Tibial nerve (tissue), 3 donors: ENCODE results near the gene ZBTB8B.

ENCODE experiments used
- POLR2A ChIP-seq, 2 donors: fragments of 450-650 bp; IDR thresholded peaks; one replicate each; pipeline ENCODE4 v1.6.1; 2017; ENCODE audit warnings: antibody characterized with exemption in 2 of 2, mild to moderate bottlenecking in 2 of 2, moderate library complexity in 2 of 2
- TF ChIP-seq, protein P1 (sequence below), 5 experiments: fragments of 200-600 bp in 3 of 5; fragments of 450-650 bp in 2 of 5; sonication (generic) in 3 of 5; IDR thresholded peaks; one replicate each; pipeline ENCODE4 v1.5.1; 2016 to 2019; ENCODE audit warnings: antibody characterized with exemption in 5 of 5, mild to moderate bottlenecking in 3 of 5, moderate library complexity in 2 of 5

DNA sequence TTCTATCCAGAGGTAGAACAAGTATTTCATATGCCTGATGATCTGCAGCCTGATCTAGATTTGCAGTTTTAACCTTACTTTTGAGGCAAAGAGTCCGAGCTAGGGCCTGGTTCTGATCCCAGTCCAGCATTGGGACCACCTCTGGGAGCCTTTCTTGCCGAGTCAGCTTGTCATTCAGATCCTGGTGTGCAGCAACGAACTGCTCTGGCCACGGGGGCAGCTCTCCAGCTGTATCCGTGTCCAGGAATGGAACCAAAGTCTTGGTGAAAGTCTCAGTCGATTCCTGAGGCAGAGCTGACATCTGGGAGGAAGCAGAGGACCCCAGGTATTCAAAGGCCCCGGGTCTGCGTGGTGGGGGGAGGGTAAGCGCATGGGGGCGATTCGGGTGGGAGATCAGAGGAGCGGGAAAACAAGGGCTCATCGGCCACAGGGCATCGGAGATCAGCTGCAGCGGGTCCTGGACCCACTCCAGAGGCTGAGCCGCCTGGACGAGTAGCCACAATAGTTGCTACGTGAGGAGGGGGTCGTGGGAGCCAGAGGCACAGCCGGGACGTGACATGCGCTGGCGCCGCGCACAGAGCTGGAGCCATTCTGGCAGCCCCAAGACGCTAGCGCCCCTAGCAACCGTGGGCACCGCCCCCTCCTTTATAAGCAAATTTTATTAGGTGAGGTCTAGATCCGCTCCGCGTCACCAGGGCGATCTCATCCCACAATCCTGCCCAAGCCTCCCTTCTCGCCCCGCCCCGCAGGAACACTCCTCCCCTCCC lies 38.2 kb upstream of the ZBTB8B start:
- TF ChIP-seq, protein P1, sequence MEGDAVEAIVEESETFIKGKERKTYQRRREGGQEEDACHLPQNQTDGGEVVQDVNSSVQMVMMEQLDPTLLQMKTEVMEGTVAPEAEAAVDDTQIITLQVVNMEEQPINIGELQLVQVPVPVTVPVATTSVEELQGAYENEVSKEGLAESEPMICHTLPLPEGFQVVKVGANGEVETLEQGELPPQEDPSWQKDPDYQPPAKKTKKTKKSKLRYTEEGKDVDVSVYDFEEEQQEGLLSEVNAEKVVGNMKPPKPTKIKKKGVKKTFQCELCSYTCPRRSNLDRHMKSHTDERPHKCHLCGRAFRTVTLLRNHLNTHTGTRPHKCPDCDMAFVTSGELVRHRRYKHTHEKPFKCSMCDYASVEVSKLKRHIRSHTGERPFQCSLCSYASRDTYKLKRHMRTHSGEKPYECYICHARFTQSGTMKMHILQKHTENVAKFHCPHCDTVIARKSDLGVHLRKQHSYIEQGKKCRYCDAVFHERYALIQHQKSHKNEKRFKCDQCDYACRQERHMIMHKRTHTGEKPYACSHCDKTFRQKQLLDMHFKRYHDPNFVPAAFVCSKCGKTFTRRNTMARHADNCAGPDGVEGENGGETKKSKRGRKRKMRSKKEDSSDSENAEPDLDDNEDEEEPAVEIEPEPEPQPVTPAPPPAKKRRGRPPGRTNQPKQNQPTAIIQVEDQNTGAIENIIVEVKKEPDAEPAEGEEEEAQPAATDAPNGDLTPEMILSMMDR (IDR thresholded peaks at IDR 0.05) = no peak
- TF ChIP-seq POLR2A (IDR thresholded peaks at IDR 0.05) = no peak
